Adrenal gland (tissue), 12 donors: ENCODE measurements around the gene ETNK2. TPM values are rescaled to one million over a fixed set of nuclear protein-coding genes. Genes with fewer than 3 reads are reported as not detected.
"Not testable (repeated sequence)": the region's sequence is repeated elsewhere in the genome, so short reads cannot be mapped to it uniquely, and the experiment has no call there.

Experiments used
- DNase-seq, 7 donors: peaks; one replicate each; pipeline ENCODE4 v3.0.0-alpha.2; 2019 to 2020
- H3K27ac ChIP-seq, 5 donors: fragments of 200-600 bp; sonication (generic) in 4 of 5; 1 replicate in 3 of 5; 2 replicates in 2 of 5; pipeline versions ENCODE4 v1.5.1 to v1.8.0; 2016 to 2020; ENCODE audit warnings: mild to moderate bottlenecking in 1 of 5
- H3K27me3 ChIP-seq: fragments of 200-600 bp; 2 replicates; pipeline ENCODE4 v1.8.0; 2021
- H3K36me3 ChIP-seq, 2 donors: fragments of 200-600 bp; replicated peaks in 1 of 2; 1 replicate in 1 of 2; 2 replicates in 1 of 2; pipeline versions ENCODE4 v1.5.1 to v1.8.0; 2018 to 2022
- H3K4me1 ChIP-seq, 2 donors: fragments of 200-600 bp; replicated peaks in 1 of 2; 1 replicate in 1 of 2; 2 replicates in 1 of 2; pipeline versions ENCODE4 v1.5.1 to v1.8.0; 2018 to 2021
- H3K4me3 ChIP-seq, 4 donors: fragments of 200-600 bp; sonication (generic) in 3 of 4; one replicate each; pipeline ENCODE4 v1.5.1; 2016 to 2018
- H3K9me3 ChIP-seq, 3 donors: fragments of 200-600 bp; sonication (generic) in 1 of 3; replicated peaks in 1 of 3; 1 replicate in 2 of 3; 2 replicates in 1 of 3; pipeline versions ENCODE4 v1.5.1 to v1.8.0; 2016 to 2021
- POLR2A ChIP-seq, 2 donors: fragments of 450-650 bp; IDR thresholded peaks; one replicate each; pipeline ENCODE4 v1.6.1; 2017; ENCODE audit warnings: antibody characterized with exemption in 2 of 2, mild to moderate bottlenecking in 2 of 2, moderate library complexity in 1 of 2
- WGBS, 4 donors: extraction: QIAGEN DNeasy Blood & Tissue Kit in 2 of 4; methylation state at CpG; one replicate each; pipeline versions ENCODE4 v1.1.5 to v1.1.7; 2013 to 2017; 5-methylcytosine and 5-hydroxymethylcytosine counted together
- intact Hi-C, 2 donors: fragments of 100-400 bp; cut with DNase I; formaldehyde crosslinking; loops; one replicate each; pipeline versions ENCODE4 v1.14.1 to v1.15.0; 2022 to 2023
- polyA plus RNA-seq, 3 donors: library from polyadenylated mRNA; stranded (reverse); fragments of 200-250 nt in 2 of 3; fragments of 350-450 nt in 1 of 3; fragmentation: Illumina TruSeq in 1 of 3; extraction: RNeasy Lipid Tissue Mini Kit (QIAGEN cat#74804) in 1 of 3; gene quantifications; one replicate each; pipeline ENCODE4 v1.2.3, GENCODE V29; 2013 to 2014
- total RNA-seq, 9 donors: library from RNA; depleted of rRNA in 4 of 9; stranded (reverse); fragments of >200 nt in 4 of 9; fragments of 120-200 nt in 1 of 9; fragmentation: NEBNext Ultra II Directional in 1 of 9; extraction: Animal tissue kit (Norgen Biotek cat#: 25700) in 1 of 9; gene quantifications; one replicate each; pipeline versions ENCODE4 v1.1.0 to v1.2.4, GENCODE V29; 2013 to 2023
- TF ChIP-seq, protein P1 (sequence below), 6 experiments: fragments of 450-650 bp in 4 of 6; fragments of 200-600 bp in 2 of 6; sonication (generic) in 1 of 6; IDR thresholded peaks; 1 replicate in 5 of 6; 2 replicates in 1 of 6; pipeline versions ENCODE4 v1.5.1 to v1.8.0; 2016 to 2021; ENCODE audit warnings: antibody characterized with exemption in 6 of 6, mild to moderate bottlenecking in 2 of 6, moderate library complexity in 1 of 6
- donor health status: healthy with polysubstance abuse.
- donor health status: Bipolar disorder and iron deficiency.
- donor health status: DM: yes; HTN: yes; CAD: no.
- donor health status: DM: no; HTN: no; CAD: no.
- donor health status: DM: no; HTN: no; CAD: no.
- donor health status: DM: yes; HTN: yes; CAD: no.

Gene ETNK2
- total and polyA plus RNA-seq, 12 donors: 3.1 to 78.6 (median 9.3) TPM

DNA sequence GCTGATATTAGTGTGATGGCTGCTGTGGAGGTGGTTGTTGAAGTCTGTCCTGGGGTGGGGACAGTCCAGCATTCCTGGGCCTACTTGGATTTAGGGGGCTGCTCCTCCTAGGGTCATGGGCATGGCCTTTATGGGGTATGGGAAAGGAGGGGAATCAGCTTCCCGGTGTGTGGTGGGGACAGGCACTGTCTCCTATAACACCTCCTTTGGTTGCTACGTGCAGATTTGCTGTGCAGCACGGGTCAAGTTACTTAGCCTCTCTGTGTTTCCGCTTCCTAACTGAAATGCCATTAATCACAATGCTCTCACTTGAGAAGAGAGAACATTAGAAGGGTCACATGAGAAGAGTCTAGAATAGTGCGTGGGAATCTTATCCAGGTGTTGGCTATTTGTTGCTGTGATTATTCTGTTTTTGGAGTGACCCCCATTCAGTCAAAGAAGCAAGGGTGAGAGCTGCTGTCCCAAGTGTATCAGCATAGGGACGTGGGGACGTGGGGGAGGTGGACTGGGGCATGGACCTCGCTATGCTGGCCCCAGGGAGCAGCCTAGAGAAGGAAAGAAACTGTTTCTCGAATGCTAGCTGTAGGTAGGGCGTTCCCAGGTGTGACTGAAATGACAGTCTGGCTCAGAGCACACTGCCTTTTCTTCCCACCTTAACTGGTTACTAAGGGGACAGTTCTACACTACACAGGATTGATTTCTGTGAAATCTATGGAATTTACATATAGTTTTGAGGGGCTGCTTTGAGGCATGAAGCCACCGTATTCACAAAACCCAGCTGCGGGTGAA is 59.0 kb downstream of the ETNK2 start:
- Histone ChIP-seq H3K27me3 (no peaks in the 10 kb centered on the region), H3K36me3 (no peaks in the 10 kb centered on the region), H3K9me3 (no peaks in the 10 kb centered on the region), H3K4me1 (peaks cover 17 to 57% of the 10 kb centered on the region in 2 donors), H3K4me3 (no peak overlapping the region), H3K27ac (peak overlapping the region in 2 of 5 donors; percentile 24 to 26)
- WGBS, 4 donors: 69 to 83% (median 76%) methylated on average over 10 to 12 of the region's 12 CpGs
- no peak for DNase-seq
- TF ChIP-seq POLR2A (IDR thresholded peaks at IDR 0.05): no peak
- TF ChIP-seq, protein P1, sequence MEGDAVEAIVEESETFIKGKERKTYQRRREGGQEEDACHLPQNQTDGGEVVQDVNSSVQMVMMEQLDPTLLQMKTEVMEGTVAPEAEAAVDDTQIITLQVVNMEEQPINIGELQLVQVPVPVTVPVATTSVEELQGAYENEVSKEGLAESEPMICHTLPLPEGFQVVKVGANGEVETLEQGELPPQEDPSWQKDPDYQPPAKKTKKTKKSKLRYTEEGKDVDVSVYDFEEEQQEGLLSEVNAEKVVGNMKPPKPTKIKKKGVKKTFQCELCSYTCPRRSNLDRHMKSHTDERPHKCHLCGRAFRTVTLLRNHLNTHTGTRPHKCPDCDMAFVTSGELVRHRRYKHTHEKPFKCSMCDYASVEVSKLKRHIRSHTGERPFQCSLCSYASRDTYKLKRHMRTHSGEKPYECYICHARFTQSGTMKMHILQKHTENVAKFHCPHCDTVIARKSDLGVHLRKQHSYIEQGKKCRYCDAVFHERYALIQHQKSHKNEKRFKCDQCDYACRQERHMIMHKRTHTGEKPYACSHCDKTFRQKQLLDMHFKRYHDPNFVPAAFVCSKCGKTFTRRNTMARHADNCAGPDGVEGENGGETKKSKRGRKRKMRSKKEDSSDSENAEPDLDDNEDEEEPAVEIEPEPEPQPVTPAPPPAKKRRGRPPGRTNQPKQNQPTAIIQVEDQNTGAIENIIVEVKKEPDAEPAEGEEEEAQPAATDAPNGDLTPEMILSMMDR (IDR thresholded peaks at IDR 0.05): no peak
- intact Hi-C loops: no loop called here

DNA sequence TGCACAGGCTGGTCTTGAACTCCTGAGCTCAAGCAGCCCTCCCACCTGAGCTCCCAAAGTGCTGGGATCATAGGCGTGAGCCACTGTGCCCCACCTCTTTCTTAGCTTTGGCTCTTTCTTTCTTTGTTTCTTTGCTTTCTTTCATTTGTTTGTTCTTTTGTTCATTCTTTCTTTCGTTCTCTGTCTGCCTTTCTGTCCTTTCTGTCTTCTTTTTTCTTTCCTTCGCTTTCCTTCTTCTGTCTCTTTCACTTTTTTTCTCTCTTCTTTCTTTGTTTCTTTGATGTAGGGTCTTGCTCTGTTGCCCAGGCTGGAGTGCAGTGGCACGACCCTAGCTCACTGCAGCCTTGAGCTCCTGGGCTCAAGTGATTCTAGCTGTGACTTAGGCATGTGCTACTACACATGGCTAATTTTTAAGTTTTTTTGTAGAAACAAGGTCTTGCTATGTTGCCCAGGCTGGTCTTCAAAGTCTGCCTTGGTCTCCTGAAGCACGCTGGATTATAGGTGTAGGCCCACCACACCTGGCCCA is 60.0 kb downstream of the ETNK2 start:
- no peak for DNase-seq
- 82 to 93% (median 87%) methylated on average over 5 of the region's 5 CpGs for WGBS, 4 donors
- intact Hi-C loops: no loop called here
- H3K27me3 ChIP-seq: no peaks in the 10 kb centered on the region
- H3K4me3 ChIP-seq: no peak overlapping the region
- TF ChIP-seq POLR2A (IDR thresholded peaks at IDR 0.05): no peak
- TF ChIP-seq, protein P1 (IDR thresholded peaks at IDR 0.05): no peak
- peaks cover 26 to 65% of the 10 kb centered on the region in 2 donors for H3K4me1 ChIP-seq
- H3K9me3 ChIP-seq: no peaks in the 10 kb centered on the region
- H3K27ac ChIP-seq: peak overlapping the region in 1 of 5 donors; percentile 26
- H3K36me3 ChIP-seq: no peaks in the 10 kb centered on the region

DNA sequence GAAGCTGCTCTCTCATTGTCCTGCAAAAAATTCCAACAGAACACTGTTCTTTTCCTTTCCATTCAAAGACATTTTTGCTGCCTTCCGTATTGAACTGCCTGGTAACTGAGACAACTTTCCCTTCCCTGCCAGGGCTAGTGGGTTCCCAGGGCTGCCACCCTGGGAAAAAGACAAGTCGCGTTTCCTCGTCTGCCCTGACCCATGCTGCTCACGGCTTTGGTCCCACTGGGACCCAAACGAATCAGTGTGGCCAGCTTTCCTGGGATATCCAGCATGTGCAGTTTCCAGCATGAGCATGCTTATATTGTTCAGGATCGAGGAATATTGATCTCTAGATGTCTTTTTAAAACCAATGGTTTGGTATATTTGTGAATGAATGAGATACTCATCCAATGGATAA is 60.8 kb downstream of the ETNK2 start:
- TF ChIP-seq, protein P1 (IDR thresholded peaks at IDR 0.05): no peak
- TF ChIP-seq POLR2A (IDR thresholded peaks at IDR 0.05): no peak
- Histone ChIP-seq H3K36me3 (no peaks in the 10 kb centered on the region), H3K4me3 (no peak overlapping the region), H3K27me3 (no peaks in the 10 kb centered on the region), H3K4me1 (peaks cover 26 to 71% of the 10 kb centered on the region in 2 donors), H3K27ac (peak overlapping the region in 1 of 5 donors; percentile 66), H3K9me3 (no peaks in the 10 kb centered on the region)
- DNase-seq: no peak
- intact Hi-C loops: no loop called here
- WGBS, 4 donors: 68 to 78% (median 73%) methylated on average over 7 of the region's 7 CpGs

DNA sequence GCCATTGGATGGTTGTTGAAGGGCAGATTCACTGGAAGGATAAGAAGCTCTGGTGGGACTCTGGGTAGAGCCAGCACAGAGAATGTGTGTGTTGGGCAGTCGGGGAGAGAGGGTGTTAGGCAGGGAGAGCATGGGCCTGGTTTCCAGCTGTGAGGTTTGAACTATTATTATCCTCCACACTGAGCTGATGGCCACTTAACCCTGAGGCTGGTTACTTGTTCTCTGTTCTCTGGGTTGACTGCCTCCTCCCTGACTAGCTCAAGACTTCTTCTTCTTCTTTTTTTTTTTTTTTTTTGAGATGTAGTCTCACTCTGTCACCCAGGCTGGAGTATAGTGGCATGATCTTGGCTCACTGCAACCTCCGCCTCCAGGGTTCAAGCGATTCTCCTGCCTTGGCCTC is 61.7 kb downstream of the ETNK2 start:
- H3K4me3 ChIP-seq, H3K36me3 ChIP-seq, DNase-seq, H3K27me3 ChIP-seq, H3K9me3 ChIP-seq, intact Hi-C loops: not testable (repeated sequence)
- Histone ChIP-seq H3K27ac (peak overlapping the region in 3 of 5 donors; percentile 52 to 91 (median 72)), H3K4me1 (peaks cover 26 to 75% of the 10 kb centered on the region in 2 donors)
- 85 to 97% (median 91%) methylated on average over 3 of the region's 3 CpGs for WGBS, 4 donors
